Measurements from ENCODE around the gene SCAPER.

DNA sequence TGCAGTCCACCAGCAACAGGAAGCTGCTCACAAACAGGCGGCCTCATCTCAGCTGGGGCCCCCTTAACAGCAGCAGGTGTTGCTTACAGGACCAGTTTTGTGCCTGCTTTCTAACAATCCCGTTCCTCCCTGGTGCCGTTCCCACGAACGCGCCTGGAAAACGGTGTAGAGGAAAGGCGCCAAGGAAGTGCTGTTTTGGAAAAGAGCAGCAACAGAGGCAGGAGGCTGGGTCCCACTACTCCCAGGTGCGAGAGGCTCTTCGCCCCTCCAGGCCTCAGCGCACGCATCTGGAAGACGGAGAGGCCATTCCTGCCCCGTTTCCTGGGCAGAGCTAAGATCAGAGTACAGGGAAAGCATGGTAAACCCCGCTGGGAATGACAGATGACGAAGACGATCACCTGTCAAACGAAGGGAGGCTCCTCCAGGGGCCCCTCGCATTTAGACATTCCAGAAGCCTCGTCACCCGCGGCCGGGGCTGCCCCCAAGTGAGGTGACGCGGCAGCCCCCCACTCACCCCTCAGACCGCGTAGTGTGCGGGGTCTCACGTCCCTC lies 603 bp downstream of the SCAPER start:
- no peak for TF ChIP-seq CTCF (tag by site-specific recombination; IDR thresholded peaks at IDR 0.05)
- TF ChIP-seq KLF1 (tag by site-specific recombination; IDR thresholded peaks at IDR 0.05): no peak
- TF ChIP-seq ZNF747 (tag by site-specific recombination; IDR thresholded peaks at IDR 0.05): no peak
- no peak for TF ChIP-seq ZNF138 (tag by site-specific recombination; IDR thresholded peaks at IDR 0.05; ENCODE audit: borderline replicate concordance)

Measured in HEK293 (cell line).